Stimulated activated CD8-positive, alpha-beta memory T cell treated with anti-CD3 and anti-CD28 coated beads, Interleukin-7, amount 100 ng/mL, for 24 hours (primary cell): ENCODE results near the gene EIF6.

Experiments
- DNase-seq: peaks from one replicate; pipeline ENCODE4 v3.0.0-alpha.2; 2020; ENCODE audit warnings: low read depth

The EIF6 gene

GRCh38 chr20:35293303-35294292 is 9.0 kb upstream of the EIF6 start:
- no peak for DNase-seq

DNA sequence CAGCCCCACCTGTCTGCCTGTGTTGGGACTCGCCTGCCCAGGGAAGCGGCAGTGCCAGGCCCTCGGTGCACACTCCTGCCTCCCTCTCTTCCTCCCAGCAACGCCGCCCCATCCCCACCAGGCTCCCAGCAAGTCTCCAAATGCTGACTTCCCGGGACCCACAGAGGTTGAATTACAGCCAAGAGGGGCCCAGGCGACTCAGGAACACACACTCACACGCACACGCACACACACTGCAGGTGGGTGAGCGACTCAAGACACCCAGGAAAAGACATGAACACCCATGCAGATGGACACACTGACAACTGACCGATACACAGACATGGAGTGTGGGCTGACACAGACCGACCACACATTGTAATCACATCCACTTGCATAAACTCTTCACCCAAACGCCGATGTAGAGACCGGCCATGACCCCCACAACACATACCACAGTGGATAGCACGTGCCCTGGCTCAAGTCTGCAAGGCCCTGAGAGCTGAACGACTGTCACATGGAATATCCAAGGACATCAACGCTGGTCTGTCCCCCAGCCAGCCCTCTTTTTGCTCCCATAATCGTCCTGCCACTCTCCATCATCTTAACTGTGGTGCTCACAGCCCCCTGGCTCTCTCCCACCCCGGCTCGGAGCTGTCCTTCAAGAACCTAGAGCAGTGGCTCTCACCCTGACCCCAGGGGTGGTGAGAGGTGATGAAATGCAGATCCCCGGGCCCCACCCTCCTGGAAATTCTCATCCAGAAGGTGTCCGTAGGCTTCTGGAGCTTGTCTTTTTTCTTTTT is 8.1 kb upstream of the EIF6 start:
- DNase-seq, result no peak

DNA sequence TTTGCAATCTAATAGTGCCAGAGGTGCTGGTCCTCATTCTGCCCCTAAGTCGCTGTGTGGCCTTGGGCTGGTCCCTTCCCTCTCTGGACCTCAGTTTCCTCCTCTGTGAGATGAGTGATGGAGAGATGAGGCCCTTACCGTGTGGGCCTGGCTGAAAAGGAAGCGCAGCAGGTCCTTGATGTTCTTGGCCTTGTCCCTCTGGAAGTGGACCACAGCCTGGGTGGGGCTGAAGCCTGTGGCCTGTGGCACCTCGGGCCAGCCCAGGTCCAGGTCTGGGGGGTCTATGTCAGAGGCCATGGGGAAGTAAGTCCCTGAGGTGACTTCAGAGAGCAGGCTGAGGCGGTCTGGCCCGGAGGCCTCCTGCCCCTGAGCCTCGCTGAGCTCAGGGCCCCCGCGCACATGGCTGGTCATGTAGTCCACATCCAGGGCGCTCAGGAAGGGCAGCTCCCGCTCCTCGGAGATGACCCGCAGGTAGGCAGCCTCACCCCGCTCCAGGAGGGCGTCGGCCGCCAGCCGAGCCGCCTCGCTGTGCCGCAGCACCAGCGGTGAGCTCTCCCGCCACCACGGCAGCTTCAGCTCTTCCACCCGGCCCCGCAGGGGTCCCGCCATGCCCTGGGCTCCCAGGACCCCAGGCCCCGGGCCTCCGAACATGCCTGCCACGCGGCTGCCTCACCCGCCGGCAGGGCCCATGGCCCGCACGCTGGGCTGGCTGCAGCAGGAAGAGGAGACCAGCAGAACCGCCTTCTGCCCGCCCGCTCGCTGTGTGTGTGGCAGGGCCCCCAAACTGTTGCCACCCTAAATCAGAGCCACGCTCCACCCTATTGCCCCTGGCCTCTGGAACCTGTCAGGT is 7.3 kb upstream of the EIF6 start, which contains the start of gene FAM83C:
FAM83C (minus strand) TSS at position 772 of the 850 bp plus-strand sequence; CDS start at position 651, 121 bp downstream.
- no peak for DNase-seq

DNA sequence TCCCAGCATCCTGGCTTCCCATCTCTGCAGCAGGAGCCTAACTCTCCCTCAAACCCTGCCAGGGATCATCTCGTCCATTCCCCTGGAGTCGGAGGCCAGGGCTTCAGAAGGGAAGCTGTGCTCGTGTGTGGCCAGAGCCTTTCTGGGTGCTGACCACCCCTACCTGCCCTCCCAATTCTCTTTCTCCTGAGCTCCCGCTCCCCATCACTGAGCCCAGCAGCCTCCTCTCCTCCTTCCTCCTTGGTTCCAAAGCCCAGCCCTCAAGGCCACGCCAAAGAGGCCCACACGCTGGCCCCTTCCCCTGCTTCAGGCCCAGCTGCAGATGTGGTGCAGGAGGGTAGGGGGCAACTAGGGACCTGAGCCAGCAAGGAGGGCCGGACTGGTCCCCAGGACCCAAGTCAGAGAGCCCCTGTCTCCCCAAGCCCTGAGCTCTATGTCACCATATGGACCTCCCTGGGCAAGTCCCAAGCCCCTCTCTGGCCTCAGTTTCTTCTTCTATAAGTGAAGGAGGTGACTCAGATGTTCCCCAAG is 6.4 kb upstream of the EIF6 start:
- DNase-seq, result no peak

DNA sequence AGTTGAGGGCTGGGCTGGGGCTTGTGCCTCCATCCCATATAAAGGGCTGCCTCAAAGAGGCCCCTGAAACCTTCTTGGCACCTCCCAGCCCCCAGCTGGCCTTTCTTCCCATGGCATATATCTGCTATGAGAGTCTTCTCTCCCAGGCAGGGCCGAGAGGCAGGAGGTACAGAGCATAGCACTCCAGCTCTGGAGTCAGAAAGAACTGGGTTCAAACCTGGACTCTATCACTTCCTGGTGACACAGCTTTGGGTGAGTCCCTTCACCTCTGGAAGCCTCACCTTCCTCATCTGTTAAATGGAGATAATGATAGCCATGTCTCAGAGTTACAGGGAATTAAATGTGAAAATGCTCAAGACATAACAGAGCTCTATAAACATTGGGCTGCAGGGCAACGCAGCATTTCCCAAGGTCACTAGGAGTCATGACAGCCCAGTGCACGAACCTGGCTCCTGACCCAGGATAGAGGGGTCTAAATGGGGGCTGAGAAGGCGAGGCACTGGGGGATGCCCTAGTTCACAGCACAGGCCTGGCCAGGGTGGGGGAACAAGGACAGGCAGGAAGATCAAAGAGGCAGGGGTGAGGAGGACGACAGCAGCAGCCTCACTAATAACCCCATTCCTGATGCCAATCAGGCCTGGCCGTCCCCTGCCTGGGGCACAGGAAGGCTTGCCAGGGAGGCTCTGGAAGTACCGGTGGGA is 5.8 kb upstream of the EIF6 start:
- DNase-seq, result no peak

GRCh38 chr20:35288325-35289060 is 3.9 kb upstream of the EIF6 start:
- DNase-seq, result no peak

DNA sequence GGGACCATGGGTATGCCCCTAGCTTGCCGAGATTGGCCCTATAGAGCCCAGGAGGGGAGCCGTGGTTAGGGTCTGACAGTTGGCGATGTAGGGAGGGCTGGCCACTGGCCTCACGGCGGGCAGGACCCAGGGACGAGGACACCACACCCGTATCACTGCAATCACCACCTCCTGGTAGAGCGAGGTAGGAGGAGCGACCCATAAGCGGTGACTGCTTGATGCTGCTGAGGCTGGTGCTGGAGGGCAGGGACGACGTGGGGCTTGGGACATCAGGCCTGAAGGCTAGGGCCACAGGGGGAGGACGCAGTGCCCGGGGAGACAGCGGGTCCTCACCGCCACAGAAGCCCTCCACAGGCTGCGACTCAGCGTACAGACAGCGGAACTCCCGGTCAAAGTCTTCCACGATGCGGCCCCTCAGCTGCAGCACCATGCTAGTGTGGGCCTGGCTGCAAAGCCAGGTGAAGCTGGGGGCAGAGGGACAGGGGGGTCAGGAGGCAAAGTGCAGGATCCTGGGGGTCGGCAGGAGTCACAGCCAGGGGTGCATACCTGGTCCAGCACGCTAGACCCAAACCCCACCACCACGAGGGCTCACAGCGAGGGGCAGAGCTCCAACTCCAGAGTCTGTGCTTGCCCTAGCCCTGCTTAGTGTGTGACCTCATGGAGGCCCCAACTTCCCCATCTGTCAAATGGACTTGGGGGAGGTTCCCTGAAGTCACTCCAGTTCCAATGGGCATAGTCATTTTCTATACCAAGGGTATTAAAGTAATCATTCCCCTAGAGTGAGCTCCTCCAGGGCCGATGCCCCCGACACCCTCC is 3.1 kb upstream of the EIF6 start:
- DNase-seq, result no peak

GRCh38 chr20:35286899-35287508 is 2.4 kb upstream of the EIF6 start:
- DNase-seq, result no peak

DNA sequence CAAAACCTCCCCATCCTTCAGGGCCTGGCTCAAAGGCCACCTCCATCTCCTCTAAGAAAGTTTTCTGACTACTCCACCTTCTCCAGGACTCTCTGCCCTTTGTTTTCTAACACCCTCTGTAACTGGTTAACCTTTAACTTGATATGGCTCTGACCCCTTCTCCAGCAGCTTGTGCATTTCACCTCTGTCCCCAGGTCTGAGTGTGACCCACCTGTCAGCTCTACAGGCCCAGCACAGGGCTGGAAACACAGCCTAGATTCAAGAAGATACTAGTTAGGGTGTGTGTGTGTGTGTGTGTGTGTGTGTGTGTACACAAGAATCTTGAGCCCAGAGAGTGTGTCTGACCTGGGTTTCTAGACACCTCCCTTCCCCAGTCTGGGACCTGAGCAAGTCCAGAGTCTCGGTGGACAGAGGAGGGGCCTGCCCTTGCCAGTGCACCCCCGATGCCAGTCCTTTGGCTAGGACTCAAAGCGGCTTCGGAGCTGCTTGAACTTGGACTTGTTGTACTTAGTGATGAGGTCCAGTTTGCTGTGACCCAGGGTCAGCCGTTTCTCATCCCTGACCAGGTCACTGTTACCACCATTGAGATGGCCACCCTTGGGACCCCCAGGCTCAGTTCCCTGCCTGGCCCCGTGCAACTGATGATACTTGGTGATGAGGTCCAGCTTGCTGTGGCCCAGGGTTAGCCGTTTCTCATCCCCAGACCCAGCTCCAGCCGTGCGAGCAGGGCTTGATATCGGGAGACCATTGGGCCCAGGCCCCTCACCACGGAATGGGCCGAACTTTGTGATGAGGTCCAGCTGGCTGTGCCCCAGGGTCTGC is 1.7 kb upstream of the EIF6 start:
- no peak for DNase-seq

DNA sequence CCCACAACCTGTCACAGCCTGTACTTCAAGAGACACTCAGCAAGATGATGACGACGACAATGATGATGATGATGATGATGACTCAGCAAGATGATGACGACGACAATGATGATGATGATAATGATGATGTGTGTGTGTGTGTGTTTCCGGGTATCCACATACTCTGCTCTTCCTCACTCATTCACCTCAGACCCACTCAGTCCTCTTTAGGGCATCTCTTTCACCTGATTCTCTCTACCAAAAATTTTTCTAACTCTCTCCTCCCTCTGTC is 1.2 kb upstream of the EIF6 start:
- no peak for DNase-seq

GRCh38 chr20:35284992-35285805 is 627 bp upstream of the EIF6 start:
- DNase-seq, result no peak

- no peak for DNase-seq
Measured at GRCh38 chr20:35283441-35284266, 918 bp downstream of the EIF6 start.

GRCh38 chr20:35281506-35282101 is 3.0 kb downstream of the EIF6 start:
- no peak for DNase-seq

DNA sequence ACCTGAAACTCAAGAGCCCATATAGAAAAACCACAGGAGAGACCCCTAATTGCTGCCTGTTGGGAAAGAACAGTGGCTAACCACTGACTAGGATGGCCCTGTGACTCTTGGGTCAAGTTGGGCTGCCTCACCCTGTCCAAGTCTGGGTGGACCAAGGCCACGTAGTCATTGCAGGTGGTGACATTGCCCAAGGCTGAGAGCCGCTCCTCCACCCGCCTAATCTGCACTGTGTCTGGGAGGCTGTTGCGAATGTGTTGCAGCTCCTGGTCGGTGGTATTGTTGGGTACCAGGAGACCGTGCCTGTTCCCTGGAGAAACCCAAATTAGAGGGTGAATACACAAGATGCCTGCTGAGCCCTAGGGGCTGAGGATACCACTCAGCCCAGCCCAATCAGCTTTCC is 4.0 kb downstream of the EIF6 start:
- no peak for DNase-seq

DNA sequence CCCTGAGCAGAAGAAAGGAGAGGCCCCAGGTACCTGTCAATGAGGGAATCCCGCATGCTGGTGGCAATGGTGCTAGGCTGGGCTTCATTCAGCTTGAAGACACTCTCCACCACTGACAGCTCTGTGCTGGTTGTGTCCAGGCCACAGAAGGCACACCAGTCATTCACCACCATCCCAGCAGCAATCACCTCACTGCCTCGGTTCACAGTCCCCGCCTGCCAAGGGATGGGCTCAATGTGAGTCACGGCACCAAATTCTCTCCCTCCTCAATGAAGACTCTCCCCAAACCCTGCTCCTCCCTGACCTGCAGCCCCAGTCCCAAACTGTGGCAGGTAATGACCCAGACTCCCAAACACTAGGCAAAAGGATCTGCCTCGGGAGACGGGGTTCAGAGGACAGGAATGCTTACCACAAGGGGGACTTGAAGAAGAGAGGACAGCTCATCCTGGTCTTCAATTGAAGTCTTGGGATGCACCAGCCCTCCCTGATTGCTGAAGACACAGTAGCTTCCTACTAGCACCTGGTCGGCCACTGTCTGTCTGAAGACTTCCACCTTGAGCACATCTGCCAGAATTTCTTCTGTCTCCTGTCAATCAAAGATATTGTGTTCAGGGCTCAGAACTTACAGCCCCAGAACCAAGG is 4.9 kb downstream of the EIF6 start:
- no peak for DNase-seq

DNA sequence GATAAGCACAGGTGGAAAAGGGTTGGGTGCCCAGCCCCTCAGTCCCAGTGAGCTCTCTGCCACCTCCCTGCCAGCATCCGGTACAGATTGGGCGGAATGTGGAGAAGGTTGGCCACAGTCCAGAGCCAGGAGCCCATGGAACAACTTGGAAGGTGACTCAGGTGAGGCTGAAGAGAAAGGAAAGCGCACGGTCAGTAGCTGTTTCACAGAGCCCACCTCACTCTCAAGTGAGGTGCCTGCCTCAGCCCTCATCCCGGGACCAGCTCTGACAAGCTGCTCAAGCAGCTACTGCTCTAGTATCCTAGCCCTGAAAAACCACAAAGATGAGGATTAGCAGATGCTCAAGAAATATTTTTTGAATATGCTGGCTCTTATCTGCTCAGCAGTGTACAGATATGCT is 5.5 kb downstream of the EIF6 start:
- no peak for DNase-seq
